Measurements from ENCODE around the gene C14orf119.
A peak's percentile ranks its signal among the peaks of the same experiment; 100 is the strongest.
"Not testable (repeated sequence)": the region's sequence is repeated elsewhere in the genome, so short reads cannot be mapped to it uniquely, and the experiment has no call there.

Gene C14orf119

DNA sequence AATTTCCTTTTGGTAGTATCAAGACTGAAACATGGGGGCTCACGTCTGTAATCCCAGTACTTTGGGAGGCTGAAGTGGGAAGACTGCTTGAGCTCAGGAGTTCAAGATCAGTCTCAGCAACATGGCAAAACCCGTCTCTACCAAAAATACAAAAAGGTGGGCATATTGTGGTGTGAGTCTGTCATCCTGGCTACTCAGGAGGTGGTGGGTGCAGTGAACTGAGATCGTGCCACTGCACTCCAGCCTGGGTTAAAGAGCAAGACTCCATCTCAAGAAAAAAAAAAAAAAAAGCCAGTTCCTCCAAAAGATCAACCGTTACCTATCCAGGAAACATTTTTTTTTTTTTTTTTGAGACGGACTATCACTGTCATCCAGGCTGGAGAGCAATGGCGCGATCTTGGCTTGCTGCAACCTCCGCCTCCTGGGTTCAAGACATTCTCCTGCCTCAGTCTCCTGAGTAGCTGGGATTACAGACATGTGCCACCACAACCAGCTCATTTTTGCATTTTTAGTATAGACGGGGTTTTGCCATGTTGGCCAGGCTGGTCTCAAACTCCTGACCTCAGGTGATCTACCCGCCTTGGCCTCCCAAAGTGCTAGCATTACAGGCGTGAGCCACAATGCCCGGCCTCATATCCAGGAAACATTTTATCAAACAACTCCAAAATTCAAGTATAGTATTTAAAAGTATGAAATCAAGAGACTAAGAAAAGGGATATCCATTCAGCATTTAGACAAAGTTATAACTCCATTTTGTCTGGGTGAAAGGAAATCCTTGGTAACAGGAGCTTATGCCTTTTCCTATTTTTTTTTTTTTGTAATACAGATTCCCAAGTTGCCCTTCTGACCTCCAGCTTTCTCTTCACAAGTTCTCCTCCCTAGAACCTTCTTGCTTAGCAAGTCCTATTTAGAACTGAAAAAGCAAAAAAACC, 3.7 kb upstream of the C14orf119 start:
- ATAC-seq, result no peak

DNA sequence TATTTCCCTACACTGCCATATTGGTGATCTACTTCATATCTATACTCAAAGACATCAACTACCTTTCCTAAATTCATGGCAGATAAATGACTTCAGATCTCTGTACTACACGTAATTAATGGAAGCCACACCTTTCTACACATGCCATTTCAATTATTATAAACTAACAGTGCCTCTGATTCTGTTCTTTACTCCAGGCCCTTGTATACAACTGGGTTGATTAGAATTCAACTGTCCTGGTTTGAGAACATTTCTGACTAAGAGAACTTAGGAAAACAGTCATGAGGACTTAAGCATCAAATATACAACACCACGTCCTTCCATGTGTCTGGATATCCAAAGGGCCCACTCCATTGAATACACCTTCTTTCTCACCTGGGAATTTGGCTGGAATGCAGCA, 2.2 kb upstream of the C14orf119 start:
- ATAC-seq, result no peak

DNA sequence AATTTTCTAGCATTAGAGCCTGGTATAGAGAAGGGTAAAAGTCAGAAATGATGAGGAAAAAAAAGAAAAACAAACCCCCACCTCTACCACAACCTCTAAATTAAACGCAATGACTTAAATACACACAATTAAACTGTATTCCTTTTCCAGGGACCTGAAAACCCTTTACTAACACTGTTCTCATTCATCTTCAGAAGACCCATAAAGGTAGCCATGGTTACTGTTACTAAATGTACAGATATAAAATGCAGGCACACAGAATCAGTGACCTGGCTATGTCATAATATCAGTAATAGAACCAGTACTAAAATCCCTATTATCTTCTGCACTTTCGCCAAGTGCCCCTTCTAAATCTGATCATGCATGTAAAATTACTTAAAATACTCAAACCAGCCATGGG, 1.8 kb upstream of the C14orf119 start:
- ATAC-seq, result no peak

DNA sequence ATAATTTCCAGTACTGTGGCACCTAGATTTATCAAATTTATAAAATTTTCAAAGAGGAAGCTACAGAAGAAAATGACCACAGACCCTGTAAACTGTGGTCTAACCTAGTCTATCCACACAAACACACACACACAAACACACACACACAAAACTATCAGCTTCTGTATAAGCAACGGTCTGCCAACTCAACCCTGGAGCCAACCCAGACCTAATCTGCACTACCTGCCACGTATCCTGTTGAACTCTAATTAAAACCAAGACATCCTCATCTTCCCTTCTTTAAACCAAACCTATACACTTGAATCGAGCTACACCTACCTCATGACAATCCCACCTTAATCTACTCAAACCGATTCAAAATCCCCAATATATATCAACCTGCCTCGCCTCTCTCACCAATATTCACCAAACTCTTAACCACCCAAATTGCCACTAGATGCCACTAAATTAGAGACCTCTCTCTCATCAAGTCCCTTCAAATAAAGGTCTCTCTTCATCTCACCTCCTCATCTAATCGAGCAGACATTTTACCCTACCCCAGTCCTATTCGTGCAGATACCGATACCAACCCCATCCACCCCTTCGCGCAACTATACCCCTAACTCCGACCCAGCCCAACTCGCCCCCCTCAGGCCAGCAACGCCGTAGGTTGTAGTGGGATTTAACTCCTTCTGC, 1.2 kb upstream of the C14orf119 start:
- ATAC-seq, result no peak

DNA sequence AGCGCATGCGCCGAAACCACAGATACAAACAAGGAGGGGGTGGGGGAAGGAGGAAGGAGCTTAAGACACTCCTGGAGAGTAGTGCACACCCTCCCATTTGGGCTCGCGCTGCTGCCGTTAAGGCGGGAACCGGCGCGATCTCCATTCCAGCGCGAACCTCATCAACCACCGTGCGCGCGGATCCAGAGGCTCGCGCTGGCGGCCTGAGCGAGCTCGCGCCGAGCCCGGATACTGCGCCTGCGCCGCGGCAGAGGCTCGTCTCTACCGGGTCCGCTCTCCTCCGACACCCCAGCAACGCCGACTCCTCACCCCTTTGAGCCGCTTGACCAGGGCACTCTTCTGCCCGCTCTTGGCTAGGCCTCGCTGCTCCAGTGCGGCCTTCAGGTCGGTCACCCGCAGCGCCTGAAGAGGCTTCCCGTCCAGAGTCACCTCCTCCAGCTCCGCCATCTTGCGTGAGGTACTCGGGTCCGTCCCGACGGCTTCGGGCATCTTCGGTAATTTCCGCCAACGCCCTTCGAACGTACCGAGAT, 574 bp upstream of the C14orf119 start, which contains the start of gene ACIN1:
ACIN1 (minus strand) TSS at position 471 of the 530 bp plus-strand sequence; CDS start at position 447, 24 bp downstream.
- ATAC-seq, result peak; percentile 37 to 44

DNA sequence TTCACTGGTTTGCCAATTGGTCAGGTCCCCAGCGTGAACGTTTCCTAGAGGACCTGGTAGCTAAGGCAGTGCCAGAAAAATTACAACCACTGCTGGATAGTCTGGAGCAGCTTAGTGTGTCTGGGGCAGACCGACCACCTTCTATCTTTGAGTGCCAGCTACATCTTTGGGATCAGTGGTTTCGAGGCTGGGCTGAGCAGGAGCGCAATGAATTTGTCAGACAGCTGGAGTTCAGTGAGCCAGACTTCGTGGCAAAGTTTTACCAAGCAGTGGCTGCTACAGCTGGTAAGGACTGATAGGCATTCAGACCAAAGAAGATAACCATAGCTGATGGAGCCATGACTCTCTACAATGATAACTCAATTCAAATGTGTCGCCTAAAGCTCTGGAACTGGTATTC, 2.5 kb downstream of the C14orf119 start:
- no peak for ATAC-seq

DNA sequence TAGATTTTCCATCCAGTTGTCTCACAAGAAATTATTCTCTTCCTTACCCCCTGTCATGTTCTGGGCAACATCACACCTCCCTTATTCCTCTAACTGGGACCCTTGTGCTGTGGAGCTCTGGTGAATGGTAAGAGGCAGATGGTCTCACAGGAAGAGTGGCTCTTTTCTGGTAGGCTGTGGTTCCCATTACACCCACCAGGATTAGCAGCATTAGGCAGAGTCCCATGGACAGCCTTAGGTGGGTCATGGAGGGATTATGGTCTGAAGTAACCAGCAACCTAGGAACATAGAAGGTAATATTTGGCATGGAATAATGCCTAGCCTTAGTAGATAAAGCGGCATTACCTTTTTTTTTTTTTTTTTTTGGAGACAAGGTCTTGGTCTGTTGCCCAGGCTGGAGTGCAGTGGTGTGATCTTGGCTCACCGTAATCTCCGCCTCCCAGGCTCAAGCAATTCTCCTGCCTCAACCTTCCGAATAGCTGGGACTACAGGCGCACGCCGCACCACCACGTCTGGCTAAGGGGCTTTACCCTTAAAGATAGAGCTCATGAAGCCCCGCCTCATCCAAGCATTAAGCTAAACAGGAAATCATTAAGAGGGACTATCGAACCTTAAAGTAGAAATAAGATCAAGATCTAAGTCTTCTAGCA, 4.0 kb downstream of the C14orf119 start:
- no peak for ATAC-seq

DNA sequence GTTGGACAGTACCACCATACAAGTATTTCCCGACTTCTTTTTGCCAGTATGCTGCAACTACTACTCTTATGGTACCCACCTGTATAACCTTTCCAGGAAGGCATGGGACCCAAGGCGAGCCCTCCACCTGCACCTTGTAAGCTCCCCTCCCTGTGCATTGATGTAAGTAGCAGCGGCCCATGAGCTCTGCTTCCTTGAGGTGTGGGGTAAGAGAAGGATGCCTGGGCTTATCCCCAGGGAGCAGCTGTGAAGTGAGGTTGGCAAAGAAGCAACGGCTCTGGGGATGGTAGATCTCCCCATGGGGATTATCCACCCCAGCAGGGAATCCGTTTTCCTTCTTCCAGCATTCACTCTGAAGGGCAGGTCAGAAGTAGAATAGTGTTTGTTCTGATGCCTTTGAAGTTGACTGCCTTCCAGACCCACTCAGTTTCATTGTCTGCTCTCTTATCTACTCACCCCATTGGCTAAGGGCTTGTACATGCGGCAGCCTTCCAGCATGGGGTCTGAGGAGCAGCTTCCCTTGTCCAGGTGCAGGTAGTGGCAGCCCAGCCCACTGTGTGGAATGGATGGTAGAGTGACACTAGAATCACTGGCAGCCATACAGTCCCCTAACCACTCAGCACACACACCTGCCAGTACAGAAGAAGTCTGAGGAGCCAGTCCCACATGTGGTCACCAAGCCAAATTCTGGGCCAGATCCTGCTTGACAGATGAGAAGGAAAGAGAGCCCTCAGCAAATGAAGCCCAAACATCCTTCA, 6.1 kb downstream of the C14orf119 start:
- no peak for ATAC-seq

DNA sequence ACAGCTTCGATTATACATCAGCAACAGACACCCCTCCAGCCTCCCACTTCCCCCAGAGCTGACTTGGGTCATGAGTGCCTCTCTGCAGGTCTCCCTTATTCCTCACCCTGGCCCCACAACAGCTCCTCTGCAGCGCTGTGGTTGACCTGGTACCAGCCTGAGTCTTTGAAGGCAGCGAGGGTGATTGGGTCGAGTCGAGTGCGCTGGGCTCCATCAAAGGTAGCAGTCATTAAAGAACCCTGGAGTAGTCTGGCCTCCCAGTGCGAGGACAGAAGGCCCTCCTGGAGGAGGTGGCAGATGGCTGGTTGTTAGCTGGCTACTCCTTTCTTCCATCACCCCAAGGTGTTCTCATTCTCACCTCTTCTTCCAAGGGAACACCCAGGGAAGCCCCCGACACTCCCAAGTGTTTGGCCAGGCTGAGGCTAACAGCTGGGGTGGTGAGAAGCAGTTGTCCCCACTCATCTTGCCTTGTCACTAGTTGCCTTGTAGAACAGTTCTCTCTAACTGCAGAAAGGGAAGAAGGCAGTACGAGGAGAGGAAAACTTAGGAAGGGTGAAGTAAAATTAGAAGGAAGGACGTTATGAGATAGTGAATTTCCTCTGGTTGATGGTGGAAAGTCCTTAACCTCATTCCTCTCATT, 6.8 kb downstream of the C14orf119 start:
- no peak for ATAC-seq

DNA sequence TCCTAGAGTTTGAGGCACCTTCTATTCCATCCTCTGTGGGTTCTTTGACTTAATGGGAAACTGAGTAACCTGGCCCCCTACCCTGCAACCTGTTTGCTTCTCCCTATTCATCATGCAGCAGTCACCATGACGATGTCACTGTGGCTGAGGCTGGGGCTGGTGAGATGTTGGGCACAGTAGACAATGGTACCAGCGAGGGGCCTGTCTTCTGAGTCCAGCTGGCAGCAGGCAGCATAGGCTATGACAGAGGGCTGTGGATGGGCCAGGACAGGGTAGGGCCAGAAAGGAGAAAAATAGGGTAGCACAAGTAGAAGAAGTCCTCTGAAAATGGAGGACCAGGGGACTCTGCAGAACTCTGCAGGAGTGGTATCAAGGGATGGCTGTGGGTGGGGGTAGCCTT, 7.5 kb downstream of the C14orf119 start:
- no peak for ATAC-seq

DNA sequence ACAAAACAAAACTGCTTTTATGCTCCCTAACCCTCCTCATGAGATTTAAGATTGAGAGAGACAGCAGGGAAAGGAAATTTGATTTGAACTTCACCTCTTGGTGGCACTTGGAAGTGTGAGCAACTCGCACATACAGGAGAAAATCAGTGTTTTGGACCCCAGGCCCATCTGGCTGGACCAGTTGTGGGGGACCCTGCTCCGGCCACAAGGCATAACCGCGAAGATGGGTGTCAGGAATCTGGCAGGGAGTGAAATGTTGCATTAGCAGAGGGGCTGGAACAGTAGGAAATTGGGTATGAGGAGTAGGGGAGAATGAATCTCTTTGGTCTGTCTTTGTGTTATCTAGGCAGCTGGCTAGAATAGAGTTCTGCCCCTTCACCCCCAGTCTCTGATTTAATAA, 8.3 kb downstream of the C14orf119 start:
- ATAC-seq, result no peak

DNA sequence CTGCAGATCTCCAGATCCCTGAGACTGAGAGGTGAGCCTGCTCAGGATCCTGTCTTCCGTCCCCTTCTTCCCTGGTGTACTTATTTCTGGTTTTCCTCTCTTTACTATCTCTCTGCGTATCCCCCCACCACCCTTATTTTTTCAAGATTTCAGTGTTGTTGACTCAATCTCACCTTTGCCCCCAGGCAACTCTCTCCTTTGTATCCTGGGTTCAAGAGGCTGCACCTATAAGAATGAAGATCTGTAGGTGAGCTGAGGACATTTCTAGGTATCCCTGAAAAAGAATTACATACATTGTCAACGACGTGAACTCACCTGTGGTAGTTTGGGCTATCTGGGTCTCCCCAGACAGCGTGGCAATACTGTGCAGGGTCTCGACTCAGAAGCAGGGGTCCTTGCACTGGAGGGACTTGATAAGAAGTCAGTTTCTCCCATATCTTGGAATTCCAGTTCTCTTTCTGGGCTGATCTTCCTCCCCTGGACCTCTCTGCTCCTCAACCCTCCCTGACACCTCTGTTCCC, 8.8 kb downstream of the C14orf119 start:
- no peak for ATAC-seq

DNA sequence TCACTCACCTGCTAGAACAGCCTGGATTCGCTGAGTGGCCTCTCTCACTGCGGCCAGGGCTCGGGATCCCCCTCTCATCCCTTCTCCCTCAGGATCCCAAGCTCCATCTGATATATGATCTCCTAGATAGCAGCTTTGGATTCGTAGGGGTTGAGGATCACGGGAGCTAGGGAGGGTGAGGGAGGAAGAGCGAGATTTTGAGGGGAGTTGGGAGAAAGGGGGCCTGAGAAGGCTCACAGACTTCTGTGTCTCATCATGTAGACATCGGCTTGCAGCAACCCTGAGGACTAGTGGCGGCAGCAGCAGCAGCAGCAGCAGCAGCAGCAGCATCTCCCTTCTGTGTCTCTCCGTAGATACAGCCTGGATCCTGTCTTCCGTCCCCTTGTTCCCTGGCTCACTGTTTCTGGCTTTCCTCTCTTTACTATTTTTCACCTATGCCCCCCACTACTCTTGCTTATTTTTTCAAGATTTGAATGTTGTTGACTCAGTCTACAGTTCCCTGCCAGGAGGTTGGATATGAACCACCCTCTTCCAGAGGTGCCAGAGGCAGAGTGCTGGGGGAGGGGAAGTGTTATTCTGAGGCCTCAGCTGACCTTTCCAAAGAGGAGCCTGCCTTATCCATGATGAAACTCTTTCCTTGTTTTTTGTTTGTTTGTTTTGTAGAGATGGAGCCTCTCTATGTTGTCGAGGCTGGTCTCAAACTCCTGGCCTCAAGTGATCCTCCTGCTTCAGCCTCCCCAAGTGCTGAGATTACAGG, 9.5 kb downstream of the C14orf119 start, which contains the start of gene CIROP:
CIROP (minus strand) TSS at position 399 of the 757 bp plus-strand sequence; CDS start at position 330, 69 bp downstream.
- no peak for ATAC-seq

DNA sequence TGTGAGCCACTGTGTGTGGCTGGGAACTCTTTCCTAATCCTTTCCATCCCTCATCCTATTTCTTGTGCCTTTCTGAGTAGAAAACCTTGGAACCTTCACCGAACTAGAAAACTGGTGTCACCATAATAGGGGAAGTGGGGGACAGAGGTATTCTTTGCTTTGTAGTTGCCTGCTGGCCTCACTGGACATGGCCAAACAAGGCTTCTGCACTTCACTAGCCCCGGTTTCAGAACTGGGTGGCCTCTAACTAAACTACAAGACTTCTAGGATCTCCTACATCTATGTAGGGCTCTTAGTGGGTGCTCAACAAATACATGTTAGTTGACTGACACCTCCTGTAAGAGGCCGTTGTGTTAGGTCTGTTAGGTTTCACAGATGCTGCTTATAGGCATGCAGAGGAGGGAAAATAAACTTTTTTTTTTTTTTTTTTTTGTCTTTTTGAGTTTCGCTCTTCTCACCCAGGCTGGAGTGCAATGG, 10.1 kb downstream of the C14orf119 start:
- ATAC-seq, result no peak

DNA sequence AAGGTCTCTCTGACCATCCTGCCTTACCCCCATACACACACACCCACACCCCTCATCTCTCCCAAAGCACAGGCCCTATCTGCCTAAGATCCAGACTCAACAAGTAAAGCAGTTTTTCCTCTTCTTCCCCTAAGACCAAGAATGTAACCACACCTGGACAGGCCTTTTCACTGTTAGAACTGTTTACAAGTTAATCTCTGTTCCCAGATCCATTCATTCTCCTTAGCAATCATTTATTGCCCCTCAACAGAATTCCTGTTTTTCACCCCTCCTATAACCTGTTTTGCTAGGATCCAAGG, 11.4 kb downstream of the C14orf119 start:
- no peak for ATAC-seq

DNA sequence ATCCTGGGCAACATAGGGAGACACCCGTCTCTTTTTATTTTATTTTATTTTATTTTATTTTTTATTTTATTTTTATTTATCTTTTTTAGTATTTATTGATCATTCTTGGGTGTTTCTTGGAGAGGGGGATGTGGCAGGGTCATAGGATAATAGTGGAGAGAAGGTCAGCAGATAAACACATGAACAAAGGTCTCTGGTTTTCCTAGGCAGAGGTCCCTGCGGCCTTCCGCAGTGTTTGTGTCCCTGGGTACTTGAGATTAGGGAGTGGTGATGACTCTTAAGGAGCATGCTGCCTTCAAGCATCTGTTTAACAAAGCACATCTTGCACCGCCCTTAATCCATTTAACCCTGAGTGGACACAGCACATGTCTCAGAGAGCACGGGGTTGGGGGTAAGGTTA, 12.3 kb downstream of the C14orf119 start:
- ATAC-seq, result not testable (repeated sequence)

DNA sequence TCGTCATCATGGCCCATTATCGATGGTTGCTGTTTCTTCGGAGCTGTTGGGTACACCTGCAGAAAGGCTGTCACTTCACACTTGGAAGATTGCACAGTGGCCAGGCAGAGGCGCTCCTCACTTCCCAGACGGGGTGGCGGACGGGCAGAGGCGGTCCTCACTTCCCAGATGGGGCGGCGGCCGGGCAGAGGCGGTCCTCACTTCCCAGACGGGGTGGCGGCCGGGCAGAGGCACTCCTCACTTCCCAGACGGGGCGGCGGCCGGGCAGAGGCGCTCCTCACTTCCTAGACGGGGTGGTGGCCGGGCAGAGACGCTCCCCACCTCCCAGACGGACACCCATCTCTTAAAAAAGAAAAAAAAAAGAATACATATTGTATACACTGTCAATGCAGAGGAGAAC, 12.9 kb downstream of the C14orf119 start:
- ATAC-seq, result not testable (repeated sequence)

DNA sequence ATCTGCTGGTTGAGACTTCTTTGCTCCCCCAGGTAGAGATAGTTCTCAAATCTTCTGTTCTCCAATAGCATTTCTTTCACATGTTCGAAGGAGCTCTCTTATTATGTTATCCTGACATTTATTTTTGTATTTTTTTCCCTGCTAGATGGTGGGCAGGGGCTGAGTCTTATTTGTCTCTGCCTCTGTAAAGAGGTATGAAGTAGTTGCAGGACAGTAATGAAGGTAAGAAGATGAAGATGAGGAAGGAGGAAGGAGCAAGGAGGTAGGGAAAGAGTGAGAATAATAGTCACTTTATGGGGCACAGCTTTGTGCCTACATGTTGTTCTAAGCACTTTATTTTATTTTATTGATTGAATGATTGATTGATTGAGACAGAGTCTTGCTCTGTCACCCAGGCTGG, 14.5 kb downstream of the C14orf119 start:
- no peak for ATAC-seq

DNA sequence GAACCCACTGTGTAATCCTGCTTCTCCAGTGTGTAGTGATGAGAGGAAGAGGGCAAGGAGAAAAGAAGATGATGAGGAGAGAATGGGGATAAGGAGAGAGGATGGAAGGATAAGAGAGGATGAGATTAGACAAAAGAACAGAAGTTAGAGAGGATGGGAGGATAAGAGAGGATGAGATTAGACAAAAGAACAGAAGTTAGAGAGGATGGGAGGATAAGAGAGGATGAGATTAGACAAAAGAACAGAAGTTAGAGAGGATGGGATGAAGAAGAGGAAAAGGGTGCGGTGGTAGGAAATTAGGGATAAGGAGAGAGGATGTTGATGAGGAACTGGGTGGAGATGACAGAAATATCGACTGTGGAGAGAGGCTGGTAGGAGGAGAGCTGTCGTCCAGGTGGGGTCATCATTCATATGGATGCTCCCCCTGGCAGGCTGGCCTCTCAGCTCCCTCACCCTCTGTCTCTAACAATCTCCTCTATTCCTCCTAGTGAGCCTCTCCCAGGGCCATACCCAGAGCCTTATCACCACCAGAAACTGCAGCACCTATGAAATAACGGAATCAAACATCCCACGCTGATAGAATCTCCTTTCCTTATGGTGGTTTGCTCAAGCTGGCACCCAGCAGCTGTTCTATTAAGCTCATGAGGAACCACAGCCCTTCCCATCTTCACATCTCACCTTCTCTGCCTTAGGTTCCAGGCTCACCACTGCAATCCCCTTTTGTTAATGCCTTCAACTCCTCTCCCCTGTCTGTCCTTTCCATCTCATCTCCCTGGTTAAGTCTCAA, 15.5 kb downstream of the C14orf119 start:
- no peak for ATAC-seq

Measured in activated CD4-positive, CD25-positive, alpha-beta regulatory T cell treated with anti-CD3 and anti-CD28 coated beads, Interleukin-2, amount 50 U/mL, for 24 hours (primary cell).